ENCODE results near the gene COL21A1.

Gene COL21A1

DNA sequence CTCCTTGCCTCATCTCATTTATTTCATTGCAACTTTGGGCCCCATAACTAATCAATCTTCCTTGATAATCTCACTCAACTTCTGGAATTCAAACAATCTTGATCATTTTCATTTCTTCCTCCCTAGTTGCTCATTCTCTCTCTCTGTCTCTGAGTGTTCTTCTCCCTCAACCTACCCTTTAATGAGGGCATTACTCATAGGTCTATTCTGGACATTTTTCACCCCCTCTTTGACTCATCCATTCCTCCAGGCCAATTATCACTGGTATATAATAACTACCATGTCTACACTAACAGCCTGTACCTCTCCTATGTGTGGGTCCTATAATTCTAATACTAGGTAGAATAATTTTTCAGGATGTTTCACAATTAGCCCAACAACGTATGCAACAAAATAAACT is 78.8 kb downstream of the COL21A1 start:
- no peaks in the 10 kb centered on the region for H3K79me2 ChIP-seq
- no peak overlapping the region for H3K4me3 ChIP-seq (ENCODE audit: low read depth, low read length)
- H3K27ac ChIP-seq: no peak overlapping the region
- no peaks in the 10 kb centered on the region for H3K27me3 ChIP-seq (ENCODE audit: control insufficient read depth, insufficient read depth, low read length)
- H3K4me1 ChIP-seq: no peaks in the 10 kb centered on the region
- no peak overlapping the region for H3K9ac ChIP-seq
- no peaks in the 10 kb centered on the region for H3K36me3 ChIP-seq (ENCODE audit: control insufficient read depth, insufficient read depth, low read length)
- TF ChIP-seq, protein P1, sequence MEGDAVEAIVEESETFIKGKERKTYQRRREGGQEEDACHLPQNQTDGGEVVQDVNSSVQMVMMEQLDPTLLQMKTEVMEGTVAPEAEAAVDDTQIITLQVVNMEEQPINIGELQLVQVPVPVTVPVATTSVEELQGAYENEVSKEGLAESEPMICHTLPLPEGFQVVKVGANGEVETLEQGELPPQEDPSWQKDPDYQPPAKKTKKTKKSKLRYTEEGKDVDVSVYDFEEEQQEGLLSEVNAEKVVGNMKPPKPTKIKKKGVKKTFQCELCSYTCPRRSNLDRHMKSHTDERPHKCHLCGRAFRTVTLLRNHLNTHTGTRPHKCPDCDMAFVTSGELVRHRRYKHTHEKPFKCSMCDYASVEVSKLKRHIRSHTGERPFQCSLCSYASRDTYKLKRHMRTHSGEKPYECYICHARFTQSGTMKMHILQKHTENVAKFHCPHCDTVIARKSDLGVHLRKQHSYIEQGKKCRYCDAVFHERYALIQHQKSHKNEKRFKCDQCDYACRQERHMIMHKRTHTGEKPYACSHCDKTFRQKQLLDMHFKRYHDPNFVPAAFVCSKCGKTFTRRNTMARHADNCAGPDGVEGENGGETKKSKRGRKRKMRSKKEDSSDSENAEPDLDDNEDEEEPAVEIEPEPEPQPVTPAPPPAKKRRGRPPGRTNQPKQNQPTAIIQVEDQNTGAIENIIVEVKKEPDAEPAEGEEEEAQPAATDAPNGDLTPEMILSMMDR (IDR thresholded peaks at IDR 0.05): no peak
- H3K9me3 ChIP-seq (ENCODE audit: control insufficient read depth, low read length): no peaks in the 10 kb centered on the region
- no peak overlapping the region for H2AFZ ChIP-seq
- H3K4me2 ChIP-seq (ENCODE audit: low read length): no peak overlapping the region

DNA sequence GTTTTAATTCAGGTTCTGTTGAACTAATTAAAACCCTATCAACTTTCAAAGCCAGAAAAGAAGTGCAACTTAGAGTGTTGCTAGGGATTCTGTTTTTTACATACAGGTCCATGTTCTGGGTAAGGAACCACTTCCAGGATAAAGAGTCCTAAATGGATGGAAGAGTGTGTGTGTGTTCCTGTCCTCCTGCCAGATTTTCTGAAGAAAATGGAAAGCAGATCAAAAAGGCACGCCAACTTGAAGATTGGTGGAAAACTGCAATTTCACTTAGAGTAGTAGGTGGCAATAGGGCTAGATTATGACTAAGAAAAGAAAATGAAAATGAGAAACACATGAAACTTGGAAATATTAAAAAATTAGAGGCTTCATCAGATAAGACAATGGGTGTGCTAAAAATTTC is 85.3 kb downstream of the COL21A1 start:
- Histone ChIP-seq H3K4me2 (ENCODE audit: low read length) (no peak overlapping the region), H3K79me2 (no peaks in the 10 kb centered on the region), H3K4me1 (no peaks in the 10 kb centered on the region), H3K36me3 (ENCODE audit: control insufficient read depth, insufficient read depth, low read length) (no peaks in the 10 kb centered on the region), H3K9me3 (ENCODE audit: control insufficient read depth, low read length) (no peaks in the 10 kb centered on the region), H3K27ac (no peak overlapping the region), H2AFZ (no peak overlapping the region), H3K4me3 (ENCODE audit: low read depth, low read length) (no peak overlapping the region), H3K27me3 (ENCODE audit: control insufficient read depth, insufficient read depth, low read length) (no peaks in the 10 kb centered on the region), H3K9ac (no peak overlapping the region)
- TF ChIP-seq, protein P1 (IDR thresholded peaks at IDR 0.05): no peak

DNA sequence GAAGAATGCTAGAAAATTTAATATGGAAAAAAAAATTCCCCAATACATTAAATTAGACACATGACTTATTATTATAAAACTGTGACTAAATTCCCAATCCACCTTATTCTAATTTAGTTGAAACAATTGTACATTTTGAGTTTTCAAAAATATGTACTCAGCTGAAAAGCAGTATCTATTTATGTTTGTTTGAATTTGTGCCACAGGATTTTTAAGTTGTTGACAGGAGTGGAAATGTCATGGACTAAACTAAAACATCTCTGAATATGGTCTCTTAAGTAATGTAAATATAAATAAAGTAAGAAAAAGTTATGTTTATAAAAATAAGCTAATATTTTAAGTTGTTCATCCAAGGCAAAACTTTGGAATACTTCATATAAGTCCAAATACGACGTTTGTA is 86.9 kb downstream of the COL21A1 start:
- TF ChIP-seq, protein P1 (IDR thresholded peaks at IDR 0.05): no peak
- H3K4me1 ChIP-seq: no peaks in the 10 kb centered on the region
- H3K27ac ChIP-seq: no peak overlapping the region
- no peak overlapping the region for H3K4me2 ChIP-seq (ENCODE audit: low read length)
- no peaks in the 10 kb centered on the region for H3K9me3 ChIP-seq (ENCODE audit: control insufficient read depth, low read length)
- H3K27me3 ChIP-seq (ENCODE audit: control insufficient read depth, insufficient read depth, low read length): no peaks in the 10 kb centered on the region
- no peaks in the 10 kb centered on the region for H3K79me2 ChIP-seq
- no peaks in the 10 kb centered on the region for H3K36me3 ChIP-seq (ENCODE audit: control insufficient read depth, insufficient read depth, low read length)
- H3K9ac ChIP-seq: no peak overlapping the region
- H3K4me3 ChIP-seq (ENCODE audit: low read depth, low read length): no peak overlapping the region
- no peak overlapping the region for H2AFZ ChIP-seq

GRCh38 chr6:56158571-56158970 is 88.8 kb downstream of the COL21A1 start:
- peaks cover 3% of the 10 kb centered on the region for H3K9me3 ChIP-seq (ENCODE audit: control insufficient read depth, low read length)
- TF ChIP-seq, protein P1 (IDR thresholded peaks at IDR 0.05): no peak
- H3K9ac ChIP-seq: no peak overlapping the region
- H3K27me3 ChIP-seq (ENCODE audit: control insufficient read depth, insufficient read depth, low read length): no peaks in the 10 kb centered on the region
- H3K4me3 ChIP-seq (ENCODE audit: low read depth, low read length): no peak overlapping the region
- no peak overlapping the region for H2AFZ ChIP-seq
- H3K79me2 ChIP-seq: no peaks in the 10 kb centered on the region
- H3K27ac ChIP-seq: no peak overlapping the region
- no peaks in the 10 kb centered on the region for H3K36me3 ChIP-seq (ENCODE audit: control insufficient read depth, insufficient read depth, low read length)
- H3K4me1 ChIP-seq: no peaks in the 10 kb centered on the region
- H3K4me2 ChIP-seq (ENCODE audit: low read length): no peak overlapping the region

DNA sequence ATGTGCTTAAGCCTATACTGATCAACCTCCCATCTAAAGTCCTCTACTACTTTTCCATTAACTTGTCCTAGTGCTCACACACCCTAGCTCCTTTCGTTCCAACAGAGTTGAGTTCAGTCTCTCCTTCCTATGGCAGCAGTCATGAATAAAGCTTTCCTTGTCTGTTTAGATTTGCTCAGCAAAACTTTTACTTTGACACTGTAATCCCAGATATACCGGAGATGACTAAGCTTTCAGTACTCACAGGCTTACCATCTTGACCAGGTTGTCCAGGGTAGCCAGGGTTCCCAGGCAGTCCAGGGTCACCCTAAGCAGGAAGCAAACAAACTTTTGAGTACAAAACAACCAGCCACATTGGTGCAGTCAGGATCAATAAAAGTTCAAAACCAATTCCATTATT is 90.7 kb downstream of the COL21A1 start:
- no peak overlapping the region for H3K9ac ChIP-seq
- H3K4me3 ChIP-seq (ENCODE audit: low read depth, low read length): no peak overlapping the region
- no peaks in the 10 kb centered on the region for H3K4me1 ChIP-seq
- H3K36me3 ChIP-seq (ENCODE audit: control insufficient read depth, insufficient read depth, low read length): no peaks in the 10 kb centered on the region
- no peak overlapping the region for H3K27ac ChIP-seq
- TF ChIP-seq, protein P1 (IDR thresholded peaks at IDR 0.05): no peak
- H3K27me3 ChIP-seq (ENCODE audit: control insufficient read depth, insufficient read depth, low read length): no peaks in the 10 kb centered on the region
- H3K9me3 ChIP-seq (ENCODE audit: control insufficient read depth, low read length): peaks cover 3% of the 10 kb centered on the region
- H3K4me2 ChIP-seq (ENCODE audit: low read length): no peak overlapping the region
- H3K79me2 ChIP-seq: no peaks in the 10 kb centered on the region
- H2AFZ ChIP-seq: no peak overlapping the region

All from parathyroid adenoma (tissue), 2 donors.